Retina (tissue), 1 donor: ENCODE data around the gene IL7R.

Source experiments
- DNase-seq: peaks from one replicate; pipeline ENCODE4 v3.0.0-alpha.2; 2016

Gene IL7R, protein sequence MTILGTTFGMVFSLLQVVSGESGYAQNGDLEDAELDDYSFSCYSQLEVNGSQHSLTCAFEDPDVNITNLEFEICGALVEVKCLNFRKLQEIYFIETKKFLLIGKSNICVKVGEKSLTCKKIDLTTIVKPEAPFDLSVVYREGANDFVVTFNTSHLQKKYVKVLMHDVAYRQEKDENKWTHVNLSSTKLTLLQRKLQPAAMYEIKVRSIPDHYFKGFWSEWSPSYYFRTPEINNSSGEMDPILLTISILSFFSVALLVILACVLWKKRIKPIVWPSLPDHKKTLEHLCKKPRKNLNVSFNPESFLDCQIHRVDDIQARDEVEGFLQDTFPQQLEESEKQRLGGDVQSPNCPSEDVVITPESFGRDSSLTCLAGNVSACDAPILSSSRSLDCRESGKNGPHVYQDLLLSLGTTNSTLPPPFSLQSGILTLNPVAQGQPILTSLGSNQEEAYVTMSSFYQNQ

GRCh38 chr5:35856765-35857351, at the start of gene IL7R:
Gene IL7R (plus strand): TSS chr5:35856891. CDS start chr5:35856978, 87 bp downstream.
- no peak for DNase-seq

GRCh38 chr5:35810601-35811000, 46.1 kb upstream of the IL7R start:
- DNase-seq = no peak

- DNase-seq = no peak
These were observed 45.5 kb upstream of the IL7R start for GRCh38 chr5:35811108-35811741.

- no peak for DNase-seq
These were observed 43.2 kb upstream of the IL7R start for GRCh38 chr5:35813521-35813920.

DNA sequence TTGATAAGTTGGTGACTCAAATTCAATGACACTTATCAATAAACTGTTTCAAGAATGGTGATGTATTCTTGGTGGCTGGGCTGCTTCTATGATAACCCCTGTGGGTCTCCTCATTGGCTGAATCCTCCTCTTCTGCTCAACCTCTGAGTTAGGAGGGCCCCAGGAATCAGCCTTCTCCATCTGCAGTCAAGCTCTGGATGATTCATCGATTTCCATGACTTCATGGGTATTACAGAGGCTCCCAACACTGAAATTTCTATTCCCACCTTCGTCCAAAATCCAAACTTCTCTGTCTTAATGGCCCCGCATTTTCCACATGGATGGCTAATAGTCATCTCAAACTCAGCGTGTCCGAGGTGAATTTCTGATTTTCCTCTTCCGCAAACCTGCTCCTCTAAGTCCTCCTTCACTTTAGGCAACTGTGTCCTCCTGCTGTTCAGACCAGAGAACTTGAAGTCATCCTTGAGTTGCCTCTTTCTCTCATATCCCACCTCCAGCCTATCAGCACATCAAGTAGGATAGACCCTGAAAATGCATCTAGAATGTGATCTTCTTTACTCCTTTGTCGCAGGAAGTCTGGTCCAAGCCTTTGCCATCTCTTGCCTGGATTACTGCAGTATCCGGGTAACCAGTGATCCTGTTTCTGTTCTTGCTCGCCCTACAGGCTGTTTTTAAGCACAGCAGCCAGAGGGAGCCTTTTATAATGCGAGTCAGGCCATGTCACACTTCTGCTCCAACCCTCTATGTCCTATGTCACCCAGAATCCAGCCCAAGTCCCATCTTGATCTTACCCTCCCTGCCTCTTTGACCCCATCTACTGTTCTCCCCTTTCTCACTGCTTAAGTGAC, 41.4 kb upstream of the IL7R start:
- DNase-seq = no peak

GRCh38 chr5:35816881-35817521, 39.7 kb upstream of the IL7R start:
- DNase-seq = no peak

GRCh38 chr5:35819026-35819425, 37.7 kb upstream of the IL7R start:
- no peak for DNase-seq

- no peak for DNase-seq
These were observed 37.0 kb upstream of the IL7R start for GRCh38 chr5:35819668-35820067.

GRCh38 chr5:35820735-35821134, 36.0 kb upstream of the IL7R start:
- no peak for DNase-seq

DNA sequence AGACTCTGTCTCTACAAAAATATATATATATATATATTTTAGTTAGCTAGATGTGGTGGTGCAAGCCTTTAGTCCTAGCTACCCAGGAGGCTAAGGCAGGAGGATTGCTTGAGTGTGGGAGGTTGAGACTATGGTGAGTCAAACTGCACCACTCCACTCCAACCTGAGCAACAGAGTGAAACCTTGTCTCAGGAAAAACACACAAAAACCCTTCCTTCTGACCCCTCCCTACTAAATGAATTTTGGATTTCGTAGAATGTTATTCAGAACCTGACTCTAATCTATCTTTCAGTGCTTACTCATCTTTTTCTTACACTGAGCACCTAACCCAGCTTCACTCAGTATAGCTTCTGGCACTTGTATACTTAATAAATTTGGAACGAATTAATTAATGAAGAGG, 35.2 kb upstream of the IL7R start:
- no peak for DNase-seq

DNA sequence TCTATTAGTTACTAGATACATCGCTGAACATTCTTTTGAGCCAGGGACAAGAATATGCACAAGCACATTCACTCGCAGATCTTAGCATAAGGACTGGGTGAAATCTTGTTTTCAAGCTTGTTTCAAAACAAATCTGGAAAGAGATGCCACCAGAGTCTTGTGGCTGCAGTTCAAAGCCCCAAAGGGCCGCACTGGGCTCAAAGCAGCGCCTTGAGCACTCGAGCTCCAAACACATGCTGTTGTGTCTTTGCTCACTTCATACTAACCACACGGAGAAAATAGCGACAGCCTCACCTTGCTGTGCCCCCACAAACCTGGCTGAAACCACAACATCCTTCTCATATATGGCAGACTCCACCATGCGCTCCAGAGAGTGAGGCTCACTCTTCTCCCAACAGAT, 34.2 kb upstream of the IL7R start:
- DNase-seq = no peak

DNA sequence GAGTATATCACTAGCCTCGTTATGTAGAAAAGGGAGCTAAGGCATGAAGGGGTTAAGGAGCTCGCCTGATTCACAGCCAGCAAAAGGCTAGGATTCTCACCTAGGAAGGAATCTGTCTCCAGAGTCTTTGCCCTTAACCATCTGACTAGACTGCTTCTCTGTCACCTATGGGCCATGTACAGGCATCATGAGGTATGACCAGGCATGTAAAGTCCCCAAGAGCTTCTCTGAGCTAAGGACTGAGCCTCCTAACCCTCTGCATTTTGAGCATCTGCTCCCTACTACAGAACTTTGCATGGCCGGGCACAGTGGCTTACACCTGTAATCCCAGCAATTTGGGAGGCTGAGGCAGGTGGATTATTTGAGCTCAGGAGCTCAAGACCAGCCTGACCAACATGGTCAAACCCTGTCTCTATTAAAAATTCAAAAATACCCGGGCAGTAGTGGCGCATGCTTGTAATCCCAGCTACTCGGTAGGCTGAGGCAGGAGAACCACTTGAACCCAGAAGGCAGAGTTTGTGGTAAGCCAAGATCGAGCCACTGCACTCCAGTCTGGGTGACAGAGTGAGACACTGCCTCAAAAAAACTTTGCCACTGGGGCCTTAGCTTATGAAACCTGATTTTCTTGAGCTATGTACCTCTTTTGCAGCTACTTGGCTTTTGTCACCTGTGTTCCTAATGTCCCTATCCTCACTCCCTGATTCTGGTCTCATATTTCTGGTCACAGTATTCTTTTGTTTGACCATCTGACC, 33.2 kb upstream of the IL7R start:
- DNase-seq = no peak

GRCh38 chr5:35826056-35826455, 30.6 kb upstream of the IL7R start:
- DNase-seq = no peak

GRCh38 chr5:35826554-35826953, 30.1 kb upstream of the IL7R start:
- no peak for DNase-seq

GRCh38 chr5:35828082-35828598, 28.6 kb upstream of the IL7R start:
- no peak for DNase-seq

- no peak for DNase-seq
These were observed 26.1 kb upstream of the IL7R start for GRCh38 chr5:35830587-35830986.

DNA sequence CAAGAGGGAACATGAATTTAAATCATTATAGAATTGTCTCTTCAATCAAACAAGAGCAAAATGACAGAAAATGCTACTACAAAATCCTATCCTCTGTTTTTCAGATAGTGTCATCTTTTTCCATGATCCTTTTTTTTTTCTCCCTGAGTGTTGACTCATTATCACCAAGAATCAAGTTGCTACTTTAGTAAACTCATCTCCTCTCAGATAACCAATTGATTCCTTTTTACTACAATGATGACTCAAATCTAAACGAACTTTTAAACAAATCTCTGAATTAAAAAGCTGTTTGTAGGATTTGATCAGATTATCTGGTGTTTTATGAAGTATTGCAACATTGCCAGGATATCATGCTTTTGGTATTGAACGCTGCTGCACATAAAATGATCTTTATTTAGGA, 23.9 kb upstream of the IL7R start:
- no peak for DNase-seq

- no peak for DNase-seq
These were observed 23.5 kb upstream of the IL7R start for GRCh38 chr5:35833224-35833623.

DNA sequence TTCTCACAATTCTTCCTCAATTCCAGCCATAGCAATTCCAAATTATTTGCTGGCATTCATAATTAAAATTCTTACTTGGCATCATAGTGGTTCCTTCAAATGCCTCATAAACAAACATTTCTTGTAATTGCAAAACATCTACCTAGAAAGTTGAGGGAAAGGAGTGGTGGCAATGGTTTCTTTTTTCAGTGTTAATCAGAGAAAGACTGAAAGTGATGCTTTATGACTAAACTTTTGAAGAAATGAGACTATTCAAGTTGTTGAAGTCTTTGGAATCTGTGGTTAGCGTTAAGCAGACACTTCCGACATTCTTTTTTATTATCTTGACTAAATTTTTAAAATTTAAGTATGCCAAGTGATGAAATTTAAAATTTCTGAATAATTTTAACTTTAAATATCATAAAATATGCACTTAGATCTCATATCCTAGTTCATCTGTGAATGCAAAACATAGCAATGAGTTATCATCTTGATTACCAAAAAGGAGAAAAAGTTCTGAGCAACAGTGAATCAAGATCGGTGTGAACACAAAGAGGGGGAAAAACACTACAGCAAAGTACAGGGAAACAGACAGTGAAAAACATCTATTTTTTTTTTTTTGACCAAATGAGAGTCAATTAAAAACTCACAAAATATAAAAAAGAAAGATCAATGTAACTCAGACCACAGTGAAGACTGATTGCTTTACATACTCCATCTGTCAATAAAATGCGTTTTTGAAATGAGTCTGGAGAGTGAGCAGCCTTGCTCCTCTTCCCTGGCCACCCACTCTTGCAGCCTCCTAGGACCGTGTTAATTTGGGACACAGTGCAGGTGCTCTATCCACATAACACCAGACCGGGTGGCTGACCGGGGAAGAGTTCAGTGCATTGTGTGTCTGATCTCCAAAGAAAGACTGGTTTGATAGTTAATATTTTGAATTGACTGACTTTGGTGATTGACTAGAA, 20.6 kb upstream of the IL7R start:
- no peak for DNase-seq

- DNase-seq = no peak
These were observed 18.2 kb upstream of the IL7R start for GRCh38 chr5:35838370-35839042.
